AG20443 (cell line): Measurements from ENCODE around the gene ID3.
"Not testable (repeated sequence)": the region's sequence is repeated elsewhere in the genome, so short reads cannot be mapped to it uniquely, and the experiment has no call there.

Experiments used
- DNase-seq: peaks from one replicate; pipeline ENCODE4 v3.0.0; 2012; ENCODE audit warnings: low spot score, mixed read lengths

Gene ID3

GRCh38 chr1:23588749-23589548 is 29.6 kb upstream of the ID3 start:
- DNase-seq = no peak

GRCh38 chr1:23585321-23586022 is 26.2 kb upstream of the ID3 start:
- DNase-seq = peak; percentile 88

- DNase-seq = not testable (repeated sequence)
Measured at GRCh38 chr1:23583727-23584126, 24.4 kb upstream of the ID3 start.

- no peak for DNase-seq
Measured at GRCh38 chr1:23582820-23583219, 23.5 kb upstream of the ID3 start.

GRCh38 chr1:23581219-23581618 is 21.9 kb upstream of the ID3 start:
- no peak for DNase-seq

- DNase-seq = no peak
Measured at GRCh38 chr1:23578997-23579363, 19.7 kb upstream of the ID3 start.

- no peak for DNase-seq
Measured at GRCh38 chr1:23578311-23578996, 19.2 kb upstream of the ID3 start.

- peak; percentile 67 for DNase-seq
Measured at GRCh38 chr1:23577056-23578004, 18.0 kb upstream of the ID3 start.

- no peak for DNase-seq
Measured at GRCh38 chr1:23576338-23577055, 17.2 kb upstream of the ID3 start.

- no peak for DNase-seq
Measured at GRCh38 chr1:23575226-23575810, 16.0 kb upstream of the ID3 start.

- DNase-seq = no peak
Measured at GRCh38 chr1:23574265-23574754, 15.0 kb upstream of the ID3 start.

GRCh38 chr1:23573574-23574182 is 14.4 kb upstream of the ID3 start:
- no peak for DNase-seq

GRCh38 chr1:23571465-23571864 is 12.2 kb upstream of the ID3 start:
- no peak for DNase-seq

GRCh38 chr1:23570001-23570691 is 10.8 kb upstream of the ID3 start:
- DNase-seq = no peak

GRCh38 chr1:23568608-23569383 is 9.5 kb upstream of the ID3 start:
- DNase-seq = no peak

GRCh38 chr1:23567996-23568607 is 8.8 kb upstream of the ID3 start:
- DNase-seq = peak; percentile 38

GRCh38 chr1:23567629-23567995 is 8.3 kb upstream of the ID3 start:
- no peak for DNase-seq

GRCh38 chr1:23566304-23566703 is 7.0 kb upstream of the ID3 start:
- DNase-seq = no peak
